ENCODE results near the gene FTSJ1.

FTSJ1 gene

GRCh38 chrX:48487362-48487798, 11.4 kb downstream of the FTSJ1 start:
- WGBS (ENCODE audit: insufficient coverage) = 77% methylated on average over 8 of the region's 10 CpGs
- H3K27ac ChIP-seq (ENCODE audit: insufficient read depth in 1 of 2, low read depth in 1 of 2, low read length in 2 of 2, poor library complexity in 1 of 2, severe bottlenecking in 2 of 2) = no peak overlapping the region
- no peaks in the 10 kb centered on the region for H3K27me3 ChIP-seq (replicated peaks in 2 of 5; ENCODE audit: control insufficient read depth in 4 of 5, insufficient read depth in 5 of 5, low read length in 4 of 5)
- no peak overlapping the region for H3K4me3 ChIP-seq (ENCODE audit: control insufficient read depth in 1 of 7, extremely low read depth in 1 of 7, insufficient read depth in 4 of 7, low read depth in 2 of 7, low read length in 6 of 7)
- CTCF ChIA-PET = no interaction called here
- H3K36me3 ChIP-seq (ENCODE audit: control insufficient read depth in 4 of 4, insufficient read depth in 4 of 4, low read length in 3 of 4) = peaks cover 3 to 21% (median 6%) of the 10 kb centered on the region in 4 experiments
- no peak for DNase-seq
- peaks cover 0 to 5% (median 0%) of the 10 kb centered on the region in 5 experiments for H3K9me3 ChIP-seq (ENCODE audit: control extremely low read depth in 1 of 5, control insufficient read depth in 4 of 5, insufficient read depth in 2 of 5, low read depth in 1 of 5, low read length in 4 of 5)
- POLR2A ChIA-PET = interaction anchor here (0.6 kb wide), 1 partner anchor 1221 kb away, joined by 4 read pairs; no protein-coding TSS in a partner anchor
- no peaks in the 10 kb centered on the region for H3K4me1 ChIP-seq (ENCODE audit: control extremely low read depth in 1 of 4, control insufficient read depth in 4 of 4, insufficient read depth in 4 of 4, low read length in 3 of 4)

GRCh38 chrX:48488034-48488433, 12.0 kb downstream of the FTSJ1 start:
- Histone ChIP-seq H3K27me3 (replicated peaks in 2 of 5; ENCODE audit: control insufficient read depth in 4 of 5, insufficient read depth in 5 of 5, low read length in 4 of 5) (no peaks in the 10 kb centered on the region), H3K4me1 (ENCODE audit: control extremely low read depth in 1 of 4, control insufficient read depth in 4 of 4, insufficient read depth in 4 of 4, low read length in 3 of 4) (no peaks in the 10 kb centered on the region), H3K4me3 (ENCODE audit: control insufficient read depth in 1 of 7, extremely low read depth in 1 of 7, insufficient read depth in 4 of 7, low read depth in 2 of 7, low read length in 6 of 7) (no peak overlapping the region), H3K36me3 (ENCODE audit: control insufficient read depth in 4 of 4, insufficient read depth in 4 of 4, low read length in 3 of 4) (peaks cover 3 to 15% (median 6%) of the 10 kb centered on the region in 4 experiments), H3K27ac (ENCODE audit: insufficient read depth in 1 of 2, low read depth in 1 of 2, low read length in 2 of 2, poor library complexity in 1 of 2, severe bottlenecking in 2 of 2) (no peak overlapping the region), H3K9me3 (ENCODE audit: control extremely low read depth in 1 of 5, control insufficient read depth in 4 of 5, insufficient read depth in 2 of 5, low read depth in 1 of 5, low read length in 4 of 5) (peaks cover 0 to 5% (median 0%) of the 10 kb centered on the region in 5 experiments)
- ChIA-PET POLR2A (no interaction called here), CTCF (no interaction called here)
- no peak for DNase-seq
- 88% methylated on average over 3 of the region's 3 CpGs for WGBS (ENCODE audit: insufficient coverage)

GRCh38 chrX:48489296-48489695, 13.3 kb downstream of the FTSJ1 start:
- Histone ChIP-seq H3K27ac (ENCODE audit: insufficient read depth in 1 of 2, low read depth in 1 of 2, low read length in 2 of 2, poor library complexity in 1 of 2, severe bottlenecking in 2 of 2) (no peak overlapping the region), H3K36me3 (ENCODE audit: control insufficient read depth in 4 of 4, insufficient read depth in 4 of 4, low read length in 3 of 4) (peaks cover 0 to 8% (median 5%) of the 10 kb centered on the region in 4 experiments), H3K27me3 (replicated peaks in 2 of 5; ENCODE audit: control insufficient read depth in 4 of 5, insufficient read depth in 5 of 5, low read length in 4 of 5) (no peaks in the 10 kb centered on the region), H3K9me3 (ENCODE audit: control extremely low read depth in 1 of 5, control insufficient read depth in 4 of 5, insufficient read depth in 2 of 5, low read depth in 1 of 5, low read length in 4 of 5) (peaks cover 0 to 5% (median 0%) of the 10 kb centered on the region in 5 experiments), H3K4me3 (ENCODE audit: control insufficient read depth in 1 of 7, extremely low read depth in 1 of 7, insufficient read depth in 4 of 7, low read depth in 2 of 7, low read length in 6 of 7) (no peak overlapping the region), H3K4me1 (ENCODE audit: control extremely low read depth in 1 of 4, control insufficient read depth in 4 of 4, insufficient read depth in 4 of 4, low read length in 3 of 4) (no peaks in the 10 kb centered on the region)
- POLR2A ChIA-PET = no interaction called here
- WGBS (ENCODE audit: insufficient coverage) = 95% methylated on average over 8 of the region's 9 CpGs
- CTCF ChIA-PET = no interaction called here
- no peak for DNase-seq

- Histone ChIP-seq H3K36me3 (ENCODE audit: control insufficient read depth in 4 of 4, insufficient read depth in 4 of 4, low read length in 3 of 4) (peaks cover 0 to 8% (median 5%) of the 10 kb centered on the region in 4 experiments), H3K9me3 (ENCODE audit: control extremely low read depth in 1 of 5, control insufficient read depth in 4 of 5, insufficient read depth in 2 of 5, low read depth in 1 of 5, low read length in 4 of 5) (peaks cover 0 to 5% (median 0%) of the 10 kb centered on the region in 5 experiments), H3K4me1 (ENCODE audit: control extremely low read depth in 1 of 4, control insufficient read depth in 4 of 4, insufficient read depth in 4 of 4, low read length in 3 of 4) (no peaks in the 10 kb centered on the region), H3K27ac (ENCODE audit: insufficient read depth in 1 of 2, low read depth in 1 of 2, low read length in 2 of 2, poor library complexity in 1 of 2, severe bottlenecking in 2 of 2) (no peak overlapping the region), H3K27me3 (replicated peaks in 2 of 5; ENCODE audit: control insufficient read depth in 4 of 5, insufficient read depth in 5 of 5, low read length in 4 of 5) (no peaks in the 10 kb centered on the region), H3K4me3 (ENCODE audit: control insufficient read depth in 1 of 7, extremely low read depth in 1 of 7, insufficient read depth in 4 of 7, low read depth in 2 of 7, low read length in 6 of 7) (no peak overlapping the region)
- ChIA-PET POLR2A (no interaction called here), CTCF (no interaction called here)
- WGBS (ENCODE audit: insufficient coverage) = 100% methylated on average over 1 of the region's 2 CpGs
- no peak for DNase-seq
Measured at GRCh38 chrX:48489892-48490291, 13.9 kb downstream of the FTSJ1 start.

GRCh38 chrX:48490661-48491060, 14.7 kb downstream of the FTSJ1 start:
- Histone ChIP-seq H3K4me3 (ENCODE audit: control insufficient read depth in 1 of 7, extremely low read depth in 1 of 7, insufficient read depth in 4 of 7, low read depth in 2 of 7, low read length in 6 of 7) (no peak overlapping the region), H3K9me3 (ENCODE audit: control extremely low read depth in 1 of 5, control insufficient read depth in 4 of 5, insufficient read depth in 2 of 5, low read depth in 1 of 5, low read length in 4 of 5) (peaks cover 0 to 5% (median 0%) of the 10 kb centered on the region in 5 experiments), H3K4me1 (ENCODE audit: control extremely low read depth in 1 of 4, control insufficient read depth in 4 of 4, insufficient read depth in 4 of 4, low read length in 3 of 4) (no peaks in the 10 kb centered on the region), H3K27me3 (replicated peaks in 2 of 5; ENCODE audit: control insufficient read depth in 4 of 5, insufficient read depth in 5 of 5, low read length in 4 of 5) (no peaks in the 10 kb centered on the region), H3K36me3 (ENCODE audit: control insufficient read depth in 4 of 4, insufficient read depth in 4 of 4, low read length in 3 of 4) (peaks cover 0 to 6% (median 2%) of the 10 kb centered on the region in 4 experiments), H3K27ac (ENCODE audit: insufficient read depth in 1 of 2, low read depth in 1 of 2, low read length in 2 of 2, poor library complexity in 1 of 2, severe bottlenecking in 2 of 2) (no peak overlapping the region)
- CTCF ChIA-PET = no interaction called here
- no peak for DNase-seq
- POLR2A ChIA-PET = no interaction called here
- 93% methylated on average over 5 of the region's 8 CpGs for WGBS (ENCODE audit: insufficient coverage)

GRCh38 chrX:48491809-48492208, 15.8 kb downstream of the FTSJ1 start:
- CTCF ChIA-PET = no interaction called here
- WGBS (ENCODE audit: insufficient coverage) = 87% methylated on average over 9 of the region's 9 CpGs
- DNase-seq = no peak
- no peaks in the 10 kb centered on the region for H3K4me1 ChIP-seq (ENCODE audit: control extremely low read depth in 1 of 4, control insufficient read depth in 4 of 4, insufficient read depth in 4 of 4, low read length in 3 of 4)
- H3K27ac ChIP-seq (ENCODE audit: insufficient read depth in 1 of 2, low read depth in 1 of 2, low read length in 2 of 2, poor library complexity in 1 of 2, severe bottlenecking in 2 of 2) = no peak overlapping the region
- H3K9me3 ChIP-seq (ENCODE audit: control extremely low read depth in 1 of 5, control insufficient read depth in 4 of 5, insufficient read depth in 2 of 5, low read depth in 1 of 5, low read length in 4 of 5) = peaks cover 0 to 5% (median 0%) of the 10 kb centered on the region in 5 experiments
- H3K27me3 ChIP-seq (replicated peaks in 2 of 5; ENCODE audit: control insufficient read depth in 4 of 5, insufficient read depth in 5 of 5, low read length in 4 of 5) = no peaks in the 10 kb centered on the region
- H3K36me3 ChIP-seq (ENCODE audit: control insufficient read depth in 4 of 4, insufficient read depth in 4 of 4, low read length in 3 of 4) = peaks cover 0 to 4% (median 2%) of the 10 kb centered on the region in 4 experiments
- no peak overlapping the region for H3K4me3 ChIP-seq (ENCODE audit: control insufficient read depth in 1 of 7, extremely low read depth in 1 of 7, insufficient read depth in 4 of 7, low read depth in 2 of 7, low read length in 6 of 7)
- POLR2A ChIA-PET = no interaction called here

GRCh38 chrX:48492293-48492910, 16.4 kb downstream of the FTSJ1 start:
- 89% methylated on average over 7 of the region's 7 CpGs for WGBS (ENCODE audit: insufficient coverage)
- Histone ChIP-seq H3K4me1 (ENCODE audit: control extremely low read depth in 1 of 4, control insufficient read depth in 4 of 4, insufficient read depth in 4 of 4, low read length in 3 of 4) (no peaks in the 10 kb centered on the region), H3K27me3 (replicated peaks in 2 of 5; ENCODE audit: control insufficient read depth in 4 of 5, insufficient read depth in 5 of 5, low read length in 4 of 5) (no peaks in the 10 kb centered on the region), H3K36me3 (ENCODE audit: control insufficient read depth in 4 of 4, insufficient read depth in 4 of 4, low read length in 3 of 4) (peaks cover 0 to 1% (median under 1%) of the 10 kb centered on the region in 4 experiments), H3K27ac (ENCODE audit: insufficient read depth in 1 of 2, low read depth in 1 of 2, low read length in 2 of 2, poor library complexity in 1 of 2, severe bottlenecking in 2 of 2) (no peak overlapping the region), H3K9me3 (ENCODE audit: control extremely low read depth in 1 of 5, control insufficient read depth in 4 of 5, insufficient read depth in 2 of 5, low read depth in 1 of 5, low read length in 4 of 5) (peaks cover 0 to 5% (median 0%) of the 10 kb centered on the region in 5 experiments), H3K4me3 (ENCODE audit: control insufficient read depth in 1 of 7, extremely low read depth in 1 of 7, insufficient read depth in 4 of 7, low read depth in 2 of 7, low read length in 6 of 7) (no peak overlapping the region)
- ChIA-PET CTCF (no interaction called here), POLR2A (no interaction called here)
- DNase-seq = no peak

All from common myeloid progenitor, CD34-positive (primary cell).